GM21529 (cell line): Measurements from ENCODE around the gene SRSF12.
"Not testable (repeated sequence)": the region's sequence is repeated elsewhere in the genome, so short reads cannot be mapped to it uniquely, and the experiment has no call there.

Experiments used
- ATAC-seq: cut with Tn5 transposase; IDR thresholded peaks from one replicate; pipeline ENCODE4 v1.9.1; 2021; ENCODE audit not compliant: unreplicated experiment

SRSF12 gene

DNA sequence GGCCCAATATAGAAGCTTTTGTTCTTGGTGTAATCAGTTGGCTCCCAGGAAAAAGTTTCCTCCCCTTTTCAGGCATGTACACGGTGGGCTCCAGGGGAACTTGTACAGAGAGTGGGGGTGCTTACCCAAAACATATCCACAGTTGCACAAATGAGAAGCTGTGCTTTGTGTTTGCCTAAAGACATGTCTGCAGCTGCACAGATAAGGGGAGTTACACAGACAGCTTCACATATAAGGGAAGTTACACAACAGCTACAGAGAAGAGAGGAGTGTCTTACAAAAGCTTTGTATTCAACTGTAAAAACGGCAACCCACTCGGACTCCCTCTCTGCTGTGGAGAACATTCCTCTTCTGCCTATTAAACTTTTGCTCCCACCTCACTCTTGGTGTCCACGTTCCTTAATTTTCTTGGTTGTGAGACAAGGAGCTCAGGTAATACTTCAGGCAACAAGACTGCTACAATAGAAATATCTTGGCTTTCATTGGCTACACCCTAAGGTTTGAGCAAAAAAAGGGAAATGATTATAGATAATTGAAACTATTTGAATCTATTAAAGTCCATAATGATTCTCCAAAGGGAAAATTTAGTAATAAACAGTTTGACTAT is 44.8 kb downstream of the SRSF12 start:
- no peak for ATAC-seq

DNA sequence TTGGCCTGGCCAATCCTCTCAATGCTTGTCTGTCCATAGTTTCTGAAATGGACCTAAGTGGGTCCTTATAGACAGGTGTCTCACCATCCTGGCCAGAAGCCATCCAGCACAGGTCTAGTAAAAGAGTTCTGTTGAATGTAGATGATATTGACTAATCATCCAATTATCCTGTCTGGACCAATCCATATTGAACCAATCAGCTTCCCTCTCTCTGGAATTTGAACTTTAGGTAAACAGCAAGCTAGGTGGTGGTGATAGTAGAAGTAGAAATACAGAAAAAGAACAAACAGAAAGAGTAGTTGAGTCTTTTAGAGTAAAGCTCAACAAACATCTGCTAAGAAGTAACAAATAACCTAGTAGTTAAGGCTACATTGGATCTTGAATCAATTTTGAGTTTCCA is 46.8 kb downstream of the SRSF12 start:
- ATAC-seq: no peak

DNA sequence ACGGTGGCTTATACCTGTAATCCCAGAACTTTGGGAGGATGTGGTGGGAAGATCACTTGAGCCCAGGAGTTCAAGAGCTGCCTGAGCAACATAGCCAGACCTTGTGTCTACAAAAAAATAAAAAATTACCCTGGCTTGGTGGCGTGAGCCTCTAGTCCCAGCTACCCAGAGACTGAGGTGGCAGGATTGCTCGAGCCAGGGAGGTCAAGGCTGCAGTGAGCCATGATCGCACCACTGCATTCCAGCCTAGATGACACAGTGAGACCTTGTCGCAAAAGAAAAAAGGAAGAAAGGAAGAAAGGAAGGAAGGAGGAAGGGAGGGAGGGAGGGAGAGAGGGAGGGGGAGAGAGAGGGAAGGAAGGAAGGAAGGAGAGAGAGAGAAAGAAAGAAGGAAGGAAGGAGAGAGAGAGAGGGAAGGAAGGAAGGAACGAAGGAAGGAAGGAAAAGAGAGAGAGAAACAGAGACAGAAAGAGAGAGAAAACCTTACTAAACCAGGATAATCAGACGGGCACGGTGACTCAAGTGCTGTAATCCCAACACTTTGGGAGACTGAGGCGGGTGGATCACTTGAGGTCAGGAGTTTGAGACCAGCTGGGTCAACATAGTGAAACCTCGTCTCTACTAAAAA is 48.2 kb downstream of the SRSF12 start:
- ATAC-seq: no peak

DNA sequence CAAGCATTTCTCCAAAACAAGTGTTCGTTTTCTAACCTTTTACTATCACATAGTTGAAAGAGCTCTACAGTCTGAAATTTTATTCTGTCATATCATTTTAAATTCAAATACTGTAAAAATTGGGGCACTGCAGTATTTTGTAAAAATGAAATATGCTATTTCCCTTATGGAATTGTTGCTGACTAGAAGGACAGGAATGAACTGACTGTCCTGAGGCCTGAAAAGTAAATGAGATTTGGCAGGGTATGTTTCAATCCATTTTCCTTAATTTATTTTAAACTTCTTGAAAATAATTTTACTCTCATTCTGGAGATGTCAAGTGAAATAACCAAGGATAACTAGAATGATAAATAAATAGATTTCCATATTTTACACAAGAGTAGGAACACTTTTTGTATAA is 49.2 kb downstream of the SRSF12 start:
- no peak for ATAC-seq

DNA sequence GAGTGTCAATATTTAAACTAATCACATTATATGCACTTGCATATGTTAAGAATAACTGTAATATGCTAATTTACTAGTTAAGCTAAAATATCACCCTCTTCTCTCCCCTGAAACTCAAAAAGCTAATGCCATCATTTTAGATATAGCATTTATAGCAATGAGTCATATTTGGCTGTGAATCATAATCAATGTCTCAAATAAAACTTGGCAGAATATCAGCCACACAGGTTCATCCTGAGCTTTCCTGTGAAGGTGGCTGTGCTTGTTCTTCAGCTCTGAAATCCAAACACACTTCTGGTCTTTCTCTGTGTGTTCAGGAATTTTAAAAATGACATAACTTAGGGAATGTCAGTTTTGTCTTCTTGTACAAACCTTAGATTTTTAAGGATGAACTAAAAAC is 50.1 kb downstream of the SRSF12 start:
- no peak for ATAC-seq

DNA sequence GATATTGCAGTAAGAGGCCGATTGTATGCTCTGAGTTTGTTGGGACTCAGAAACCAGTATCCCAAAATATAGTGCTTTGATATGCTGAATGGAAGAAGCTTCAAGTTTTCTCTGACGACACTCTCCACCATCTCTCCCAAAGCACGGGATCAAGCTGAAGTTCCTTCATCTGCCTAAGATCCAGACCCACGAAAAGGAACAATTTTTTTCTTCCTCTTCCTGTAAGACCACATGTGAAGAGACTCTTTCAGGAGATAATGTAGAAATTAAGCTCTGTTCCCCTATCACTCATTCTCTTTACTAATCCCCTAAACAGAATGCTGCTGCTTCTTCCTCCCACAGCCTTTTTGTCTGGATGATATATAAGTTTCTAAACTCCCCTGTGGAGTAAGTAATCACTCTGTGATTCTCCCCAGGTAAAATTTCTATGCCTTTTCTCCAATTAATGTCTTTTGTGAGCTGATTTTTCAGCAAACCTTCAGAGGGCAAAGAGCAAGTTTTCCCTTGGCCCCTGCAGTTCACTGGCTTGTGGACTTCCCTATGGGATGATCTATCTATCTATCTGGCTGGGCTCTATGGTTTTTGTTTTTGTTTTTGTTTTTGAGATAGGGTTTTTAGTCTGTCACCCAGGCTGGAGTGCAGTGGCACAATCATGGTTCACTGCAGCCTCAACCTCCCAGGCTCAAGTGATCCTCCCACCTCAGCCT is 50.8 kb downstream of the SRSF12 start:
- no peak for ATAC-seq

DNA sequence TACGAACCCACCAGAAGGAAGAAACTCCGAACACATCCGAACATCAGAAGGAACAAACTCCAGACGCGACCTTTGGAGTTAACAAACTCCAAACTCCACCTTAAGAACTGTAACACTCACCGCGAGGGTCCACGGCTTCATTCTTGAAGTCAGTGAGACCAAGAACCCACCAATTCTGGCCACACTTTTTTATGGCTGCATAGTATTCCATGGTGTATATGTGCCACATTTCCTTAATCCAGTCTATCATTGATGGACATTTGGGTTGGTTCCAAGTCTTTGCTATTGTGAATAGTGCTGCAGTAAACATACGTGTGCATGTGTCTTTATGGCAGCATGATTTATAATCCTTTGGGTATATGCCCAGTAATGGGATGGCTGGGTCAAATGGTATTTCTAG is 51.8 kb downstream of the SRSF12 start:
- ATAC-seq: not testable (repeated sequence)

DNA sequence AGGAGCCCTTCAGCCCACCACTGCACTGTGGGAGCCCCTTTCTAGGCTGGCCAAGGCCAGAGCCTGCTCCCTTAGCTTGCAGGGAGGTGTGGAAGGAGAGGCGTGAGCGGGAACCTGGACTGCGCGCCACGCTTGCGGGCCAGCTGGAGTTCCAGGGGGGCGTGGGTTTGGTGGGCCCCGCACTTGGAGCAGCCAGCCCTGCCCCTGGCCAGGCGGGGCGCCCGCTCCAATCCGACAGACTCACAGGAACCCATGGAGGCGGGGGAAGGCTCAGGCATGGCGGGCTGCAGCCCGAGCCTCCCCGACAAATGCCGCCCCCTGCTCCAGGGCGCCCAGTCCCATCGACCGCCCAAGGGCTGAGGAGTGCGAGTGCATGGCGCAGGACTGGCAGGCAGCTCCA is 52.9 kb downstream of the SRSF12 start:
- ATAC-seq: not testable (repeated sequence)

DNA sequence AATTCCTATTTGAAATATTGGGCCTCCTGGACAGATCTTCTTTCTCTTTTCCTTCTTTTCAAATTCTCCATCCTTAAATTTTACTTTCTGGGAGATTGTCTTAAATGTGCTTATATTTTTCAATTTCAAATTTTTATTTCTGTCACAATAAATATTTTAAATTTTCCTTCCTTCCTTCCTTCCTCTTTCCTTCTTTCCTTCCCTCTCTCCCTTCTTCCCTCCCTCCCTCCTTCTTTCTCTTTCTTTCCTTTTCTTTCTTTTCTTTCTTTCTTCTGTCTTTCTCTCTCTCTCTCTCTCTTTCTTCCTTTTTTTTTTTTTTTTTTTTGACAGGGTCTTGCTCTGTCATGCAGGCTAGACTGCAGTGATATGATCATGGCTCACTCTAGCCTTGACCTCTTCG is 54.0 kb downstream of the SRSF12 start:
- no peak for ATAC-seq

DNA sequence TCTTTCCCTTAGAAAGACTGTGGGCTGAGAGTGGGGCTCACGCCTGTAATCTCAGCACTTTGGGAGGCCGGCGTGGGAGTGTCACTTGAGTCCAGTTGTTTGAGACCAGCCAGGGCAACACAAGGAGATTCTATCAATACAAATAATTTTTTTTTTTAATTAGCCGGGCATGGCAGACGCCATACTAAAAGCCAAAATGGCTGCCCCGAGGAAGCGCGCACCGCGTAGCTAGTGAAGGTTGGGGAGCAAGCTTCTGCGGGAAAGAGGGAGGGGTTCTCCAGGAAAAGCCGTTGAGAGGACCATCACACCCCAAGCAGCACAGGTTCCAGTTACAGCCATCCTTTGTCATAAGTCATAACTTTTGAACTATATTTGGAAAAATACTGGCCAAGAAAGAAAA is 58.6 kb downstream of the SRSF12 start:
- ATAC-seq: no peak

DNA sequence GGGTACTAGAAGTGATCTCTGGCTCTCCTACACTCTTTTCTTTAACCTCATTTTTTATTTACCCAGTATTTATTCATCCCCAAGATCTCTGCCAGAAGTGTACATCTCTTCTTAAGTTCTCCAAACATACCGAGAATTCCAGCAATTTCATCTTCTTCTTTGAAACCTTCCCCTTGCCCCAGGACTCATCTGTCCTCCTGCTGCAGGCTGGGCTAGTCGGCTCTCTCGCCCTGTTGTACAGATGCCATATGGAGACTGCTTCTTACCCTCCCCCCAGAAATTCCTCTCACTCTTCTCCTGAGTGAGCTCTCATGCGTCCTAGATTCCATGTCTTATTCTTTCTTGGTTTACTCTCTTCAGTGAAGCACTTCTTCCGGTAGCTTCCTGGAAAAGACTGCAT is 59.2 kb downstream of the SRSF12 start:
- ATAC-seq: no peak

DNA sequence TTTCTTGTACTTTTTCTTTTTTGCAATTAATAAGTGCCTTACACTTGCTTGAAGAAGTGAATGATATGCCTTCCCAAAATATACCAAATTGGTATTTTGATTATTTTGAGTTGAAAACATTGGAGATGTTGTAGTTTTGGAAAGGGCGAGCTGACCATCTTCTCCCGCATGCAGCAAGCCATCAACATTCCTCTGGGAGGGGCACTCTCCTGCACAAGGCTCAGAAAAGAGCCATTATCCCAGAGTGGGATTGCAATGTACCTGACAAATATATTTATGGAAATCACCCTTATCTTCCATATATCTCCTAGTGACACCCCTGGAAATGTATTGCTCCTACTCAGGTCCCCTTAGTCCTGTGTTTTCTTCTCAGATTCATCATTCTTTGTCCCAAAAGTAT is 60.1 kb downstream of the SRSF12 start:
- ATAC-seq: no peak

DNA sequence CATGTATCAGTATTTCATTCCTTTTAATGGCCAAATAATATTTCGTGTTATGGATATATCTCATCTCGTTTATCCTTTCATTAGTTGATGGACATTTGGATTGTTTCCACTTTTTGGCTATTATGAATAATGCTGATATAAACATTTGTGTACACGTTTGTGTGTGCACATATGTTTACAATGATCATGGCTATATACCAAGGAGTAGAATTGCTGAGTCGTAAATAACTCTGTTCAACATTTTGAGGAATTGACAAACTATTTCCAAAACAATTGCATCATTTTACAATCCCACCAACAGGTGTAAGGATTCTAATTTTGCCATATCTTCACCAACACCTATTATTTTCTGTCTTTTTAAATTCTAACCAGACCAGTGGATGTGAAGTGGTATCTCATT is 63.7 kb downstream of the SRSF12 start:
- no peak for ATAC-seq

DNA sequence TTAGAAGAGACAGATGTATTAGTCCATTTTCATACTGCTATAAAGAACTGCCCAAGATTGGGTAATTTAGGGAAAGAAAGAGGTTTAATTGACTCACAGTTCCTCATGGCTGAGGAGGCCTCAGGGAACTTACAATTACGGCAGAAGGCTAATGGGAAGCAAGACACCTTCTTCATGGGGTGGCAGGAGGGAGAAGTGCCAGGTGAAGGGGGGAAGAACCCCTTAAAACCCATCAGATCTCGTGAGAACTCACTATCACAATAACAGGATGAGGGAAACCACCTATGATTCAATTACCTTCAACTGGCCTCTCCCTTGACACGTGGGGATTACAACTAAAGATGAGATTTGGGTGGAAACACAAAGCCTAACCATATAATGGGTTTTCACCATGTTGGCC is 66.2 kb downstream of the SRSF12 start:
- no peak for ATAC-seq

DNA sequence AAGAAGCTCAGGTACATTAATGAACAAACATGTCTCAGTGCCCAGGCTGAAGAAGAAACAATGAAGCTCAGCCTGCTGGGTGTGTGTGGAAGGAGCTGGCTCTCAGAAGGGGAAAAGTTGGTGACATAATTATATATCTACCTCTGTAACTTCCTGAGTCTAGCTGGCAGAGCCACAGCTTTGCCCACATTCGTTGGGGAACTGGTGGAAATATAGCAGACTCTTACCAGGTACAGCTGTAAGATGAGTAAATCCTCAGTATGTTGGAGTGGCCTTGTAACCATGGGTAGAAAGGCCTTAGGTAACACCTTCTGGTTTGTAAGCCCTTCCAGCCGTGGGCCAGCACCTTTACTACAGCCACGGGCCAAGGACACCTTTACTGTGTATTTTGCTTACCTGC is 67.2 kb downstream of the SRSF12 start:
- no peak for ATAC-seq

DNA sequence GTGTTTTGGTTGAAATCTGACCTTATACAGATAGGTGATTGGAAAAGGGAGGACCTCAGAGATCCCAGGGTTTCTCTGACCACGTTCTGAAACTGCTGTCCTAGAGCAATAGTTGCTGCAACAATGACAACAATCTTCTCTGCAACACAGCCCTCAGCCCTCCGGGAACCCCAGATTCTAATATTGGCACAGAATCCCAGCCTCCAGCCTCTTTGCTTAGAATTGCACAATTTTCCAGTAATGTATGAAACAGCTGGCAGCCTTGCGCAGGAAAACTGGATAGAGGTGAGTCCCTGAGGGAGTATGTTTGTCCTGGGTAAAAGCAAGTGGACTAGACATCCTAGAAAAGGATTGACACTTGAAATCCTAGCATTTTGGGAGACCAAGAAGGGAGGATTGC is 67.7 kb downstream of the SRSF12 start:
- ATAC-seq: no peak

DNA sequence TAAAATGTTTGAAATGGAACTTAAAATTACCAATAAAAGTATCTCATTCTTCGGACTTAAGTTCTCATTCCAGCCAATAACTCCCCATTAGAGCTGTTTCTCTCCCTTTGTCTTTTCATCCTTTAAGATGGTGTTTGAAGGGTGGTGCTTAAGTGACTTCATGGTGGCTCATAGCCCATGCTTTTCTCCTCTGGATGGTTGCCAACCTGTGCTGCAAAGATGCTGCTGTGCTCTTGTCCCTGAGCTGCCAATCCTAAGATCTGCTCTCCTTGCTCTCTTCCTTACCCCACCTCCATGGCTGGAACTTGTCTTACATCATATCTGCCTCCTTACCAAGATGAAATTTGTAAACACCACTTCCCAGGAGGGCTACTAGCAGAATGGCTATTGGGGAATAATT is 68.9 kb downstream of the SRSF12 start:
- ATAC-seq: no peak

DNA sequence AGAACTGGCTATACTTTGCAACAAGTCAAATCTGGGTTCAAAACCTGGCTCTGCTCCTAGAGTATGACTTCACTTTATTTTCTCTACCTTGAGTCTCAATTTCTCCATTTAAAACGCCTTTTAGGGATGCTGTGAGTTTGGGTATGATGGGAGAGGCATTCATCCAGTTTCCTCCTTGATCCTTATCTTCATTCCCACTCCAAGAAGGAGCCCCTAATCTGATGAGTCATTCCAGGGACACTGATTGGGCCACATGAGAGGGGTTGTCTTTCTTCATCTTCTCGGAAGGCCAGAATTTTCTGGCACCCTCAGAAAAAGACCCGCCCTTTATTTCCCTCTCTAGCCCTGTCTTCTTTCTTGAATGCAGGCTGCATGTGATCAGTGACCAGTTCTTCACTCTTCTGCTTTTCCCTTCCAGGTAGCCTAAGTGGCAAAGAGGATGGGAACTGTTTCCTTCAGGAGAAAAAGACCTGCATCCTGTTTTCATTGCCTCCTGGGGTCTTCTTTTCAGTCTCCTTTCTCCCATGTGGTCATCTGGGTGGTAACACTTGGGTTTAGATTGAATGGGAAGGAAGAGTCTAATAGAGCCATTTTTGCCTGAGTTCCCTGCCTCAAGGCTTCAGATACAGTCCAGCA is 69.5 kb downstream of the SRSF12 start:
- ATAC-seq: no peak

DNA sequence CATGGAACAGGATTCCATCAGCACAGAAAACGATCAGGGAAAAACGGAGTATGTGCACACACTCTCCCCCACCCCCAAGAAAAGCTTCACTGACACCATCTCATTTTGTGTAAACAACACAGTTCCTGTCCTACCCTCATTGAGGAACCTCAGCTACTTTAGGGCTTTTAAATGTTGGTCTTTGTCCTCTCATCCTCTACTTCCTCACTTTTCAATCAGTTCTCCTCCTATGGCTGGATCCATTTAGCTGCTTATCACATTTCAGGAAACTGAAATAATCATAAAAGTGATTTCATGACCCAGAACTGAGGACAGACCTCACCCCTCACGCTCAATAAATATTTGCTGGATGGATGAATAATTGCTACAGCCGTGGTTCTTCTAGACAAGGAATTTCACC is 70.4 kb downstream of the SRSF12 start:
- ATAC-seq: no peak
